ENCODE results near the gene FAM193A.
"Not testable (repeated sequence)": the region's sequence is repeated elsewhere in the genome, so short reads cannot be mapped to it uniquely, and the experiment has no call there.

FAM193A gene

DNA sequence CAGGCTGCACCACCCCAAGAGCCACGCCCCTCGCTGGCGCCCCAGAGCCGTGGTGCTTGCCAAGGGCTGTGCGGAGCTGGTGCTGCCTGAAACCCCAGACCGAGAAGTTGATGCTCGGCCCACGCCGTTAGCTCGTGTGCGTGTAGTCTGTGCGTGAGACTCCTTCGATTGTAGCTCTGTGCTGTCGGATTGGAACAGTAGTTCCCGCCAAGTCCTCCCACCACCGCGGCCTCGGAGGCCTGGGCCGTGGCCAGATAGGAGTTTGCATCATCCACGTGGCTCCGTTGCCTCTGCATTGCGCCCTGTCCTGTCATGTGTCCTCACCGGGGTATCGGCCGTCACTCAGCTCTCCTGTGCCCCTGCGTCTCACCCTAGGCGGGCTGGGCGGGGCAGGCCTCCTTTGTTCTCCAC, 195.5 kb downstream of the FAM193A start:
- DNase-seq, result no peak

DNA sequence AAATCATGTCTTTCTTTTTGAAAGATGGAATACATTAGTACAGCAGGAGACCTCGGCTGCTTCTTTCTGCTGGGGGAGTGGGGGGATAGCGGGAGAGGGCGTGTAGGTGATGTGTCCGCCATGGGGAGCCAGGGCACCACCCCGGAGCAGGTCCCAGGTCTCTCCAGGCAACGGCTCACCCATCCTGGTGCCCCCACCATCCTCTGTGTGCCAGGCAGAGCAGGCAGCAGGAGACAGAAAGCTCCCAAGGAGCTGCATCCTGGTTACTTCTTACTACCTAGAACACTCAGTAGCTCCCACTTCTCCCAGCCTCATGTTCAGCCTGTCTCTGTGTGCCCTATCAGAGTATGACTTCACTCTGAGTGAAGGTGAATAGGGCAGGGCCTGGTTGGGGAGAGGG, 196.1 kb downstream of the FAM193A start:
- no peak for DNase-seq

DNA sequence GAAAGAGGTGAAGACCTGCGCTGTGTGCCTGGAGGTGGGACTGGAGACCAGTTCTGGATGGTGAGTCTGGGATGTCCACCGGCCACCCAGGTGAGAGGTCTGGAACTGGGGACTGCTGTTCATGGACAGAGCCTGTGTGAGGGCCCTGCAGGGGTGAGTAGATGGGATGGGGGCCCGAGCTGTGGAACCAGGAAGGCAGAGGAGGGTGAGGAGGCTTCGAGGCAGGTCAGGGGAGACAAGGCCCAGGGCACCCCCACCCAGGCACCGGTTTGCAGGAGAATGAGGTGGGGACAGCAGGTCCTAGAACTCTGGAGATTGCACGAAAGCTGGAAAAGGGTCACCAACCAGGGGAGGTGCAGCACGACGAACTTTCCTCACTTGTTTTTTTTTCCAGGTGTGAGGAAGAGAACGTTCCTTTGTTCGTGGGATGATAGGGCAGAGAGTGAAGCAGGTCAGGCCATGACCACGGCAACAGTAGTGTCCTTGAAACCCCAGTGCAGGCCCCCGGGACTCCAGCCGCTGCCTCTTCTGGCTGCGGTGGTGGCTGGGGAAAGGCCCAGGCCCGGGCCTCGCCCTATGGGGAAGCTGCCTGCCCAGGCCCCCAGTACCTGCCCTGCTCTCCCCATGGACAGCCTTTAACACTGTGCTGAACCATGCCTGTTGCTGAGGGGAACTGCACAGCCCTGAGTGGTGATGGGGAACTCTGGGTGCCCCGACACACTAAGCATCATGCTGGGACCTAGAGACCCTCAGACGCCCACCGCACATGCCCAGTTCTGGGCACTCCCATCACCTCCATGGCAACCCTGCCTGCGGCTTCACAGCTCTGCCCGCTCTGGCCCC, 196.8 kb downstream of the FAM193A start:
- no peak for DNase-seq

DNA sequence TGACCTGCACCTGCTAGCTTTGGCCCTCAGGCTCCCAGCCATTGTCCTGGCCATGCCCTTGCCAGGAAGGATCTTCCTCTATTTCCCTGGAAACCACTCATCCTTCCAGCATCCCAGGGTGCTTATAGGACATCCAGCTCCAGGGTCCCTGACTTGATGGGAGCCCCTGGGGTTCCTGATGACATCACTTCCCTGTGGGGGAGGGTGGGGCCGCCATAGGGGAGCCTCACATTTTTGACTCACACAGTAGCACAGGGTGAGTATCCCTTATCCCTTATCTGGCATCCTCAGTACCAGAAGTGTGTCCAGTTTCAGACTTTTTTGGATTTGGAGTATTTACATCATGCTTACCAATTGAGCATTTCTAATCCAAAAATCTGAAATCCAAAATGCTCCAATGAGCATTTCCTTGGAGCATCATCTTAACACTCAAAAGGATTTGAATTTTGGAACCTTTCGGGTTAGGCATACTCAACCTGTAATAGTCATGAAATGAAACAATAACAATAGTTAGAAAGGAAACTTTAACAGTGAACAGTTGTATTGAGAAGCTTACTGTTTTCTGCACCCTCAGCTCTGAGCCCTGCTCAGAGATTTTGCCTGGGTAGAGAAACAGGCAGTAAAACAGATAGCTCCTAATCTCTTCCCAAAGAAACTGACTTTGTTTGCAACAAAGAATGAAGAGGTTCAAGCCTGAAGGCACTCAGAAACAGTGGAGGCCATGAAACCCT, 197.6 kb downstream of the FAM193A start:
- no peak for DNase-seq

DNA sequence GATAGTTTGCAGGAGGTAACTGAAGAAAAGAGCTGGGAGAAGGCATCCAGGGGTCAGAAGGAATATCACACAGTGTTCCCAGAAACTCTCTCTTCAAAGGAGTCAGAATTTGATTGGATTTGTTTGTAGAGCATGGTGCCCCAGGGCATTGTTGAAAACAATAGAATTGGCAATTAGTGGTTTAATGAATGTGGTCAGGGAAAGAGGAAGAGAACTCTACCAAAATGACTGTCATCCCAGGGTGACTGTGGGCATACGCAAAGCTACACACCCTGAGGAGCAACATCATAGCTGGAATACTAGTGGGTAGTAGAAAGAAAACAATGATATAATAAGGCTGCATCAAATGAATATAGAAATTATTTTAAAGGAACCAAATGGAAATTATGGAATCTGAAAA, 198.2 kb downstream of the FAM193A start:
- DNase-seq, result no peak

DNA sequence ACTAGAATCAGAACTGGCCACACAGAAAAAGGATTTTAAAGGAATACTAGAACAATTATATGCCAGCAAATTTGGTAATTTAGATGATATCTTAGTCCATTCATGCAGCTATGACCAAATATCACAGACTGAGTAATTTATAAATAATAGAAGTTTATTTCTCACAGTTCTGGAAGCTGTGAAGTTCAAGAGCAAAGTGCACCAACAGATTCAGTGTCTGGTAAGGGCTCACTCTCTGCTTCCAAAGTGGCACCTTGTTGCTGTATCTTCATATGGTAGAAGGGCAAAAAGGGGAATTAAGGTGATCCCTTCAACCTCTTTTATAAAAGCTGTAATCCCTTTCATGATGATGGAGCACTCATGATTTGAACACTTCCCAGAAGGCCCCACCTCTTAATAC, 199.4 kb downstream of the FAM193A start:
- DNase-seq, result no peak

DNA sequence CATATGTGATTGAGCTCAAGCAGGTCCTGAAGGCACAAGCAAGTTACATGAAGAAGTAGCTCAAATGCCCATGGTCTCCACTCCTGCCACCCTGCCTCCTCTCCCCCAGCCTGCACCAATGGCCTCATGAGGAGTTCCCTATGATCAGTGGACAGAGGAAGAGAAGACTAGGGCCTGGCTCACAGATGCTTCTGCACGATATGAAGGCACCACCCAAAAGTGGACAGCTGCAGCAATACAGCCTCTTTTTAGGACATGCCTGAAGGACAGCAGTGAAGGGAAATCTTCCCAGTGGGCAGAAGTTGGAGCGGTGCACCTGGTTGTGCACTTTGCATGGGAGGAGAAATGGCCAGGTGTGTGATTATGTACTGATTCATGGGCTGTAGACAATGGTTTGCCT, 201.8 kb downstream of the FAM193A start:
- DNase-seq, result not testable (repeated sequence)

DNA sequence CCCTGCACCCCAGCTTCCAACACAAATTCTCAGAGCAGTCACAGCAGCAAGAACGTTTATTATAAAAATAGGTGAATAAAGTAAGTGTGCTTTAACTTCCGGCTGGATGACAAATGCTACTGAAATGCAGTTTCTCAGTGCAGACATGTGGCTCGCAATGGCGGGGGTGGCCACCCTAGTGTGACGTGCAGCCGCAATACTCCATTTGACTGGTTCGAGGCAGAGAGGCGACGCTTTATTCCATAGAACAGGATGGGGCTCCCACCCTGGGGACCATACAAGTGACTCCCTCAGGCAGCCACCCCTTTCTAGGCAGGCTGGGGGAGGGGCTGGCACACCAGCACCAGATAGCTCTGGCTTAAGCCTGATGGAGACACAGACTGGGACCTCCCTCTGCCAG, 205.2 kb downstream of the FAM193A start:
- no peak for DNase-seq

DNA sequence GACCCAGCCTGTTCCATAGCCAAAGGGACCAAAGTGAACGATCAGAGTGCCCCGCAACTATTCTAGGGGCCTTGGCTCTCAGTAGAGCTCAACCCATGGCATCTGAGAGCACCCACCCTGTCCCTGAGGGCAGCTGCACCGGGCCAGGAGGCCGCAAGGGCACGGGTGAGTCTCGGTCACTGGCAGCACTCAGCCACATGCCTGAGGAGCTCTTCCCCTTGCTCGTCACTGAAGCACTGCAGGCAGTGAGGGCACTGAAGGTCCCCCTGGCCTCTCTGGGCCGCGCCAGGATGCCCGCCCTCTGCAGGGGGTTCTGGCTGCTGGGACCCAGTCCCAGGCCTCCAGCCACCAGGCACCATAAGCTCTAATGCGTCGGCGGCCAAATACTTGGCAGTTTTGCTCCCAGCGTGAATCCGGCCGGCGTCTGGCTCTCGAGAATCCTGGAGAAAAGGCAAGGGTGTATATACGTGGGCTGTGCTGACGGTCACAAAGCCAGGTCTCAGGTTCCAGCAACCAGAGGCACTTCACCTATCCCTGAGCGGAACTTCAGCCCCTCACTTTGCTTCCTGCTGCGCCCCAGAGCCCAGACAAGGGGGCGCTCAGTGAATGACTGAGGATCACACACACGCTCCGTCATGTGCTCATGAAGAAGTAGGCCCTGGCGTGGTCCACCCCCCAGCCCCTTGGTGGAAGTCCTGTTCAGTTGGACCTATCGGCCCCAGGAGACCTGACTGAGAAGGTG, 205.8 kb downstream of the FAM193A start:
- no peak for DNase-seq

DNA sequence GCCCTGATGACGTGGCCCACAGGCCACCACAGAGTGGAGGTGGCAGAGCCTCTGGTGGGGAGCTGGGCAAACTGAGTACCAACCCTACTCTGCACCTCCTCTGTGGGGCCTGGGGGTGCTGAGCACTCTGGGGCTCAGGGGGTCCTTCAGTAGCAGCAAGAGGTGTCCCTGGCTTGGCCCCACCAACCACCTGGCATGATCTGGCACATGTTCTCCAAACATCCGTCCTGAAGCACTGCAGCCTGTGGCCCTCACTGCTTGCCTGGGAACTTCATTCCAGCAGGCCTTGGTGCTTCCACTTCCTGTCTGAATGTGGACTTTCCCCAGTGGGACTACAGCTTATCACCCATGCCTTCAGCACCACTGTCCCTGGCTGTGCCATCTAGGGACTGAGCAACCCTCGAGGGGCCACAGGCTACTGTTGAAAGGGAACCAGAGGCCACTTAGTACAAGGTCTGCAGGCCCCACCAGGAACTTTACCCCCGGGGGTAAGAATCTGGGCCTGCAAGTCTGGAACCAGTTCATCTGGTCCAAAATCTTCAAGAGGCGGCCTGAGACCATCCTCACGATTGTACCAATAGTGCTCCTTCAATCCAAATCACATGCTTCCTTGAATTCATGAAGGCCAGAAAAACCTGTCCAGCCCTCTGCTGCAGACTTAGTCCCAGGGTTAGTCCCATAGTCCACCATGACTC, 206.5 kb downstream of the FAM193A start:
- no peak for DNase-seq

DNA sequence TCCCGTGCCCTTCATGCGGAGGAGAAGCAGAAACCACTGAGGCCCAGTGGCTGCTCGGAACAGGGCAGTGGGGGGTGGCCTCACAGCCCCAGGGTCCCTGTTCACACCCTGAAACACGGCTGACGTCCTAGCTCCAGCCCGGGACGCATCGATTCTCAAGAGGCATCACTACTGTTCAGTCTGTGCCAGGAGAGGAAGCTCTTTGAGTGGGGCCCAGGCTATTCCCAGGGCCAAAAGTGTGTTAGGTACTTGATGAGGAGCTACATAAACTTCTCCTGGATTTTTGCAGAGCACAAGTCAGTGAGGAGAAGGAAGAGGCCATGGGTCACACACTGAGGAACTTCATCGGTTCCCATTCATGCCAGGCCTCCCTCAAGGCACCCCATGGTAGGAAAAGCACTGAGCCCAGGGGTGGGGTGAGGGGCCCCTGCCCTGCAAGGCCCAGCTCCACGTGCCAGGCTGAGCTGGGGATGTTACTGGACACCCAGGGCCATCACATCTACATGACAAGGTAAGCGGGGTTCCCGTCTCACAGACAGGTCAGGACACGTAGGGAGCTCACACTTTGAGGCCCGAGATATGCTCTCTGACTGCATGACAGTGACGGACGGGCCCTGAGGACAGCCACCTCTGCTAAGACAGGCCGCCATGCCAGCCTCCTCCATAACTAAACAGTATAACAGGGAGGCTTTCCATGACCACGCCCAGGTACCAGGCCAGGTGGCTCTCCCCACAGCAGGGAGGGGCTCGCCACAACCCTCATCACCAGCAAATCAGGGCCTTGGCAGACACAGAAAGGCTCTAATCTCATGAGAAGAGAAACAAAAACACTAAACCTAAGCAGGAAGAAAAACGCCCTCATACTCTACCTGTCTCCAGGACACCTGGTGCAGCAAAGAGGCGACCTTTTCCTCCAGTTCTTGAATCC, 207.3 kb downstream of the FAM193A start:
- no peak for DNase-seq

DNA sequence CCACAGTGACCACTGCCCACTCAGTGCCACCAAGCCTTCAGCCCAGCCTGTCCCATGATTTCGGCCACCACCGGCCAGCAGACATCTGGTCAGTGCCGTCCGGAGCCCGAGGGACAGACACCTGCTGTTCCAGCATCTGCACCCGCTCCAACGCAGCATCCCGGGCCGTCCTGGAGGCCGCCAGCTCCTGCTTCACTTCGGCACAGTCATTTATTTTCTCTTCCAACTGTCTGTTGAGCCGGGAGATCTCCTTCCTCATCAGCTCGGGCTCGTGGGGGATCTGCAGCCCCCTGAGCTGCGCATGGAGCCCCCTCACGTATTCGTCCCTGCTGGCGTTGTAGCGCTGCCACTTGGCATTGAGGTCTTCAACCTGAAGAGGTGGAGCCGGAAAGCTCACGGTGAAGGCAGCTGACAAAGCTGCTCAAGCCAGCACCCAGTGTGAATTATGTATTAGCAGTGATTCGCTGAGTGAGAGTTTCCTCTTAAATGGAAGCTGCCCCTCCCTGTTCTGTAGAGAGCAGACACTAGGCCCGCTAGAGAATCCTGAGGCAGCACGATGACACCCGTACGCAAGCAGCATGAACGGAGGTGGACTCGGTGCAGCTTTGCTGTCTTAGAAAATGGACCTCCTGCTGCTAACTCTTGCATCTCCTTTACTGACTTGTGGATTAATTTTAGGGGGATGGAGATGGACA, 208.3 kb downstream of the FAM193A start:
- DNase-seq, result no peak

DNA sequence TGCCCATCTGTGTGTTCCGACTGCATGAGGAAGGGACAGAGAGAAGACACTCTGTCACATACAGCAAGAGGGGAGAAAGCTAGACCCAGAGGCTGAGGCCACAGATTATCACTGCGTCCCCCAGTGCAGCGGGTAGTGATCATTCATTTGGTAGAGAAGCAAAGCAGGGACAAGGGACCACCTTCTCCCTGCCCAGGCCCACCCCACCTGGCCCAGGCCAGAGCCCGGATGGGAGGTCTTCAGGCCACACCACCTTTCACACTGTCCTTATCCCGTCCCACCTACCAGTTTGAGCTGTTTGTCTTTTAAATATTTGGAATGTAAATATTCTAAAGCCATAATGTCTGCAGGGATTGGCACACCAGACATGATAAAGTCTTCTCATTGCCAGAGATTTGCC, 209.1 kb downstream of the FAM193A start:
- DNase-seq, result no peak

DNA sequence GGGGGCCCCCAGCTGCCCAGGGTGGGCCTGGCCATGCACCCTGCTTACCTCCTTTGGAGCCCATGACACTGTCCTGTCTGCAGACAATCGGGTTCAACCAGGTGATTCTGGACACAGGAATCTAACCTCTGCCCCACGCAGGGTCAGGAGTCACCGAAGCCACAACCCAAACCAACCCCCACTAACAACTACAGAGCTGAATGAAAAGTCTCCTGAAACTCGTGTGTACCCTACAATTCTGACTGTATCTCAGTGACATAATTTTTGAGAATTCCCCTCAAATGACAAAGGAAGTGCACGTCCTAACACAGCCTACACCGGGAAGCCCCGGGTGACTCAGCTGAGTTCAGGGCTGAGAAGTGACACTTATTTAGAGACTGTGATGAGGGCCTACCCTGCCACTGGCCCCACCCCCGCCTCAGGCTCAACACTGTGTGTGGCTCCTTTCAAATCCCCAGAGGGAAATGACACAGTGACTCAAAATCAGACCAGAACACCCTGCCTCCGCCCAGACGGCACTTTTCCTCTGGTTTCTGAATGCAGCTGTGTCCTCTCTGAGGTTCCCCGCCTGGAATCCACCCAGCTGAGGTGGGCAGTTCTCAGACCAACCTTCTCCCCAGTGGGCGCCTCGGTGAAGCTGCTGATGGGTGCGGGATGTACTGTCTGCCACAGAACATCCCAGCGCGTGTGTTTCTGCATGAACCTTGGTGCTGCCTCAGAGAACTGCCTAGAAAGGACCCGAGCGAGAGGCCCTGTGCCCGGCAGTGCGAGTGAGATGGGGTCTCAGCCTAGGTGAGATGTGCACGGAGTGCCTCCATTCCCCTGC, 209.7 kb downstream of the FAM193A start:
- no peak for DNase-seq

DNA sequence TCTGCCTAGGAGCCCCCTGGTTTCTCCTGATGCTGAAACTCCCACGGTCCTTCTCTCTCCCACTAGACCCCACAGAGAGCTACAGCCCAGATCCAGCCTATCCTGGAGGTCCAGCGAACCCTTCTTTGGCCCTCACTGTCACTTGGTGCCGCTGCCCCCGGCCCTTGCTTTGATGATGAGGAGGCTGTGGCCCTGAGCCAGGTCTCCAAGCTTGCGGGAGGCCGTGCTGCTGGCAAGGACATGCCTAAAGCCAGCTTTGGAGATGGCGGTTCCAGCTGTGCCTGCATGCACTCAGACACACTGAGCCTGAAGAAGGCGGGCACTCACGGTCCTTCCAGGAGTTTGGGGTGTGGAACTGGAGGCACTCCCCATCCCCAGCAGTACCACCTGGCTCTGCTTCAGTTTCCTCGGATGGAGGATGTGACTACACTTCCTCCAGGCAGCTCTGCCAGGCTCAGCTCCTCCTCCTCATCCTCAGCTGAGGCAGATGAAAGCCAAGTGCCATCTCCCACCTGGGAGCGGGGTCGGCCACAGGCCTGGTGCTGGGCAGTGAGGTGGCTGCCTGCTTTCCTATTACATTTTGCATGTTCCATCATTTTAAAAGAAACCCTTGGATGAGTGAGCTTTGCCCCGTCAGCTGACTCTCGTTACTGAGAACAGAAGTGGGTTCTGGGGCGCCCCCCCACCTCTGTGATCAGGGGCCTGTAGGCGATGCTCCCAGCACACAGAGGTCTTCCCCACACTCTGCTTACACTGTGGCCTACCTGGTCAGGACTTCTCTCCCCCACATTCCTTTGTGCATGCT, 210.6 kb downstream of the FAM193A start:
- no peak for DNase-seq

DNA sequence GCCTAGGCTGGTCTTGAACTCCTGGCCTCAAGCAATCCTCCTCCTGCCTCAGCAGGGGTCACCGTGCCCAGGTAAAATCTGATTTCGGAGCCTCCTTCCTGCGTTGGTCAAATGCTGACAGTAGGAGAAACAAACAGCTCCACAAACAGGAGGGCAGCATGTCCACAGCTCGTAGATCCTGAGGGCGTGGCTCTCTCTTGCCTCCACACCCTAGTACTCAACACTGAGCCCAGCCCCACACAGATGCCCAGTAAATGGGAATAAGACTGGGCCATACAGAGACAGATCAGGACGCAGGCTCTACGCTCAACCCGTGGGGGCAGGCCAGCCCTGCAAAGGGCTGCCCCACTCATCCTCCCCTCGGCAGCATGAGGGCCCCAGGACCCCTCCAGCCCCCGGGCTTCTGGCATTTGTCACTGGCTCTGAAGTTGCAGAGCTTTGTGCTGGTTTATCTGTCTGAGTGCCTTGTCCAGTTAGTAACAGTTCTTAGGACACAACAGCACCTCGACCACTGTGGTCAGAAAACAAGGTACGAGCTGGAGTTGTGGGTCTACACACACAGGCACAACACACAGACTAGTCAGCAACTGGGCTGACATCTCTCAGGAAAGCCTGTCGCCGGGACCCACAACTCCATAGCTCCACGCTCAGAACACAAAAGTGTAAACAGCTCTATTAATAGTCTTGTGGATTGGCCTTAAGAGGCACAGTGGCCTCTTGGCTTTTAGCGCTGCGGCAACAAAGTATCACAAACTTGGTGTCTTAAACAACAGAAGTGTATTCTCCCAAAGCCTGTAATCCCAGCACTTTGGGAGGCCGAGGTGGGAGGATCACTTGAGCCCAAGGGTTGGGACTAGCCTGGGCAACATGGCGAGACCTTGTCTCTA, 214.5 kb downstream of the FAM193A start:
- DNase-seq, result no peak

DNA sequence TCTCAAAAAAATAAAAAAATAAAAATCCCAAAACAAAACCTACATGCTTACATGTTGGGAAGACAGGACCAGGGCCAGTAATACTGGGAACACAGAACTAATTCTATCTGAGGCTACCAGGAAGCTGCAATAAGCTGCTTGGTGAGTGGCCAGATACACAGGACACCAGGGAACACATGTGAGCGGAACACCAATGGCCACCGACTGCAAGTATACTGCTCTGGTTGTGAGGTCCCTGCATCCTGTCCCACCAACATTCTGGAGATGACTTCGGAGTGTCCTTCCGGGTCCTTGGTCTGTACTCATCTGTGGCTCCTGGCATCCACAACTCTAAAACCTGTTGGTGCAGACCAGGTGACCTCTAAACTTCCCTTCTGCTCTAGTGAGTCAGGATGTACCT, 217.0 kb downstream of the FAM193A start:
- DNase-seq, result no peak

Data from KG1 (cell line).